Neural progenitor cell (in vitro differentiated cells): ENCODE results near the gene ZMYM4.

Experiments used
- CTCF ChIP-seq: fragments of 200-600 bp; sonication (generic); IDR thresholded peaks from 2 replicates; pipeline ENCODE4 v1.5.1; 2017; ENCODE audit warnings: antibody characterized with exemption, mild to moderate bottlenecking
- EZH2 ChIP-seq: fragments of 200-600 bp; sonication (generic); IDR thresholded peaks from 2 replicates; pipeline ENCODE4 v1.6.1; 2017; ENCODE audit warnings: antibody characterized with exemption, mild to moderate bottlenecking, moderate library complexity
- EZH2phosphoT487 ChIP-seq: fragments of 200-600 bp; sonication (generic); IDR thresholded peaks from 2 replicates; pipeline ENCODE4 v1.6.1; 2017; ENCODE audit warnings: antibody characterized with exemption

- TF ChIP-seq CTCF (no peak), EZH2phosphoT487 (no peak), EZH2 (no peak)
Measured at GRCh38 chr1:35243691-35244090, 24.8 kb upstream of the ZMYM4 start.
